Muscle of leg (tissue), 11 donors: ENCODE measurements around the gene ZNF552. TPM values are rescaled to one million over a fixed set of nuclear protein-coding genes. Genes with fewer than 3 reads are reported as not detected.
"Not testable (repeated sequence)": the region's sequence is repeated elsewhere in the genome, so short reads cannot be mapped to it uniquely, and the experiment has no call there.

ENCODE experiments used
- DNase-seq: peaks from one replicate; pipeline ENCODE4 v3.0.0; 2013
- H3K27ac ChIP-seq: one replicate; pipeline ENCODE4 v1.5.1; 2013; ENCODE audit warnings: mild to moderate bottlenecking, low read length, control low read depth
- H3K27me3 ChIP-seq: one replicate; pipeline ENCODE4 v1.6.1; 2013; ENCODE audit warnings: low read length; ENCODE audit not compliant: control insufficient read depth, insufficient read depth
- H3K36me3 ChIP-seq: one replicate; pipeline ENCODE4 v1.6.1; 2013; ENCODE audit warnings: low read length; ENCODE audit not compliant: control insufficient read depth, insufficient read depth
- H3K4me1 ChIP-seq: one replicate; pipeline ENCODE4 v1.6.1; 2013; ENCODE audit warnings: low read length; ENCODE audit not compliant: control insufficient read depth, insufficient read depth
- H3K4me3 ChIP-seq: one replicate; pipeline ENCODE4 v1.5.1; 2013; ENCODE audit warnings: low read length, control low read depth
- H3K9me3 ChIP-seq: replicated peaks from 2 replicates; pipeline ENCODE4 v1.6.1; 2013; ENCODE audit warnings: low read depth, low read length; ENCODE audit not compliant: control insufficient read depth
- WGBS: methylation state at CpG from one replicate; pipeline ENCODE4 v1.1.5; 2013; ENCODE audit warnings: missing lambda C conversion rate; ENCODE audit not compliant: insufficient coverage; 5-methylcytosine and 5-hydroxymethylcytosine counted together
- polyA plus RNA-seq, 8 donors: library from polyadenylated mRNA; unstranded; fragments of 120-200 nt; gene quantifications; one replicate each; pipeline versions ENCODE4 v1.2.1 to v1.2.3, GENCODE V29; 2013; ENCODE audit warnings: inconsistent platforms in 1 of 8, low replicate concordance in 1 of 8; ENCODE audit not compliant: insufficient read length in 8 of 8, insufficient read depth in 1 of 8
- total RNA-seq: library from RNA; stranded (reverse); fragments of 120-200 nt; gene quantifications from one replicate; pipeline ENCODE4 v1.2.4, GENCODE V29; 2013

Gene ZNF552
- total and polyA plus RNA-seq, 9 donors, result 2.8 to 9.3 (median 4.4) TPM

- Histone ChIP-seq H3K36me3 (no peaks in the 10 kb centered on the region), H3K27me3 (no peaks in the 10 kb centered on the region), H3K4me1 (peaks cover 9% of the 10 kb centered on the region), H3K27ac (peak overlapping the region; percentile 89), H3K4me3 (peak overlapping the region; percentile 95), H3K9me3 (no peaks in the 10 kb centered on the region)
- DNase-seq, result peak; percentile 98
- WGBS, result under 1% methylated on average over 44 of the region's 44 CpGs
These were observed 4.9 kb upstream of the ZNF552 start for GRCh38 chr19:57819475-57820148.

- no peaks in the 10 kb centered on the region for H3K9me3 ChIP-seq
- H3K36me3 ChIP-seq, result no peaks in the 10 kb centered on the region
- peaks cover 17% of the 10 kb centered on the region for H3K4me1 ChIP-seq
- WGBS, result 84% methylated on average over 7 of the region's 7 CpGs
- H3K4me3 ChIP-seq, result no peak overlapping the region
- H3K27ac ChIP-seq, result no peak overlapping the region
- no peaks in the 10 kb centered on the region for H3K27me3 ChIP-seq
- no peak for DNase-seq
These were observed 3.7 kb upstream of the ZNF552 start for GRCh38 chr19:57818378-57818777.

- no peak for DNase-seq
- no peaks in the 10 kb centered on the region for H3K9me3 ChIP-seq
- 93% methylated on average over 13 of the region's 14 CpGs for WGBS
- H3K27ac ChIP-seq, result no peak overlapping the region
- H3K36me3 ChIP-seq, result no peaks in the 10 kb centered on the region
- H3K4me1 ChIP-seq, result peaks cover 17% of the 10 kb centered on the region
- no peaks in the 10 kb centered on the region for H3K27me3 ChIP-seq
- H3K4me3 ChIP-seq, result no peak overlapping the region
These were observed 3.3 kb upstream of the ZNF552 start for GRCh38 chr19:57817976-57818375.

GRCh38 chr19:57816652-57817051, 1.9 kb upstream of the ZNF552 start:
- H3K36me3 ChIP-seq, result peaks cover 3% of the 10 kb centered on the region
- no peaks in the 10 kb centered on the region for H3K9me3 ChIP-seq
- H3K27ac ChIP-seq, result no peak overlapping the region
- DNase-seq, result no peak
- H3K4me1 ChIP-seq, result peaks cover 17% of the 10 kb centered on the region
- WGBS, result 84% methylated on average over 5 of the region's 7 CpGs
- no peak overlapping the region for H3K4me3 ChIP-seq
- no peaks in the 10 kb centered on the region for H3K27me3 ChIP-seq

- Histone ChIP-seq H3K27me3 (no peaks in the 10 kb centered on the region), H3K4me3 (peak overlapping the region; percentile 82), H3K4me1 (peaks cover 14% of the 10 kb centered on the region), H3K36me3 (peaks cover 4% of the 10 kb centered on the region), H3K27ac (no peak overlapping the region), H3K9me3 (no peaks in the 10 kb centered on the region)
- WGBS, result 92% methylated on average over 12 of the region's 17 CpGs
- no peak for DNase-seq
These were observed 748 bp upstream of the ZNF552 start for GRCh38 chr19:57815247-57816075.

- peak overlapping the region; percentile 82 for H3K4me3 ChIP-seq
- H3K27ac ChIP-seq, result peak overlapping the region; percentile 82
- no peaks in the 10 kb centered on the region for H3K9me3 ChIP-seq
- DNase-seq, result peak; percentile 13
- H3K36me3 ChIP-seq, result peaks cover 11% of the 10 kb centered on the region
- WGBS, result 8% methylated on average over 10 of the region's 13 CpGs
- no peaks in the 10 kb centered on the region for H3K27me3 ChIP-seq
- peaks cover 10% of the 10 kb centered on the region for H3K4me1 ChIP-seq
These were observed 701 bp downstream of the ZNF552 start for GRCh38 chr19:57813919-57814504.

- H3K4me3 ChIP-seq, DNase-seq, H3K9me3 ChIP-seq, H3K27ac ChIP-seq, H3K27me3 ChIP-seq: not testable (repeated sequence)
- H3K36me3 ChIP-seq, result peaks cover 15% of the 10 kb centered on the region
- 96% methylated on average over 5 of the region's 13 CpGs for WGBS
- peaks cover 10% of the 10 kb centered on the region for H3K4me1 ChIP-seq
These were observed 1.5 kb downstream of the ZNF552 start for GRCh38 chr19:57812975-57813820.

- no peaks in the 10 kb centered on the region for H3K9me3 ChIP-seq
- 100% methylated on average over 1 of the region's 3 CpGs for WGBS
- H3K4me3 ChIP-seq, result no peak overlapping the region
- DNase-seq, result no peak
- peaks cover 21% of the 10 kb centered on the region for H3K36me3 ChIP-seq
- H3K27me3 ChIP-seq, result no peaks in the 10 kb centered on the region
- no peak overlapping the region for H3K27ac ChIP-seq
- peaks cover 10% of the 10 kb centered on the region for H3K4me1 ChIP-seq
These were observed 2.5 kb downstream of the ZNF552 start for GRCh38 chr19:57812226-57812625.

GRCh38 chr19:57810410-57811295, 4.1 kb downstream of the ZNF552 start:
- Histone ChIP-seq H3K36me3 (peaks cover 21% of the 10 kb centered on the region), H3K4me1 (peaks cover 10% of the 10 kb centered on the region)
- H3K4me3 ChIP-seq, H3K27me3 ChIP-seq, DNase-seq, H3K9me3 ChIP-seq, H3K27ac ChIP-seq: not testable (repeated sequence)
- WGBS, result 53% methylated on average over 8 of the region's 17 CpGs
